ENCODE results near the gene SIK1.

SIK1 gene

GRCh38 chr21:43370091-43370658 lies 56.8 kb downstream of the SIK1 start:
- DNase-seq (ENCODE audit: insufficient read length, low spot score) (no peak), FAIRE-seq (no peak)
- no peak for TF ChIP-seq CTCF (IDR thresholded peaks at IDR 0.05; ENCODE audit: insufficient read depth, missing control alignments)

DNA sequence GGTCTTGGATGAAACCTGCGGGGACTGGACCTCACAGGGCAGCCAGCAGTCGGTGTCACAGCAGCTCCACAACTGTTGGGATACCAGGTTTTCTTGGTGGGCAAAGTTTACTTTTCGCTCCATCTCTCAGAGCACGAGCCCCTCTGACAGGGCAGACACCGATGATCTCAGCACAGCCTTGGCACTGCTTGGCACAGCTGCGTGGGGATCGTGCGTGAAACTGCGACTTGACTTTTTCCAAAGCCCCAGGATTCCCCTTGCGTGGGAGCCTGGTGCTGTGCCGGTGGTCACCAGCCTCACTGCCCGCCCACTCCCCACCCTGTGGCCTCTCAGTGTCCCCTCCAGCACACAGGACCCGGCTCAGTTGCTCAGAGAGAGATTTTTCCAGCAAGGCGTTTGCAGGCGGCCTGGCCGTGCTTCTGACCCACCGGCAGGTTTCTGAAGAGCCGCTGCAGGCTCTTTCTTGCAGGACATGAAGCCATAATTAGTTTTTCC lies 57.3 kb downstream of the SIK1 start:
- TF ChIP-seq CTCF (IDR thresholded peaks at IDR 0.05; ENCODE audit: insufficient read depth, missing control alignments), result no peak
- no peak for DNase-seq (ENCODE audit: insufficient read length, low spot score)
- no peak for FAIRE-seq

GRCh38 chr21:43369124-43369523 lies 57.8 kb downstream of the SIK1 start:
- no peak for DNase-seq (ENCODE audit: insufficient read length, low spot score)
- no peak for TF ChIP-seq CTCF (IDR thresholded peaks at IDR 0.05; ENCODE audit: insufficient read depth, missing control alignments)
- FAIRE-seq, result no peak

DNA sequence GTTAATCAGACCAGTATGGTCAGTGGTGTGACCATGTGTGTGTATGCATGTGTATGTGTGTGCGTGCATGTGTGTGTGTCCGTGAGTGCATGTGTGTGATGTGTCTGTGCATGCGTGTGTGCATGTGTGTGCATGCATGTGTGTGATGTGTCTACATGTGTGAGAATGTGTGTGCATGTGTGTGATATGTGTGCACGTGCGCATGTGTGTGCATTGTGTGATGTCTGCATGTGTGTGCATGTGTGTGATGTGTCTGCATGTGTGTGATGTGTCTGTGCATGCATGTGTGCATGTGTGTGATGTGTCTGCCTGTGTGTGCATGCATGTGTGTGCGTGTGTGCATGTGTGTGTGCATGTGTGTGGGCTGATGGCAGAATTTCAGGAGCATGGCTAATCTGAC lies 58.2 kb downstream of the SIK1 start:
- TF ChIP-seq CTCF (IDR thresholded peaks at IDR 0.05; ENCODE audit: insufficient read depth, missing control alignments), result no peak
- FAIRE-seq, result no peak
- no peak for DNase-seq (ENCODE audit: insufficient read length, low spot score)

- TF ChIP-seq CTCF (IDR thresholded peaks at IDR 0.05; ENCODE audit: insufficient read depth, missing control alignments), result no peak
- FAIRE-seq, result no peak
These were observed 59.1 kb downstream of the SIK1 start for GRCh38 chr21:43367859-43368258.

DNA sequence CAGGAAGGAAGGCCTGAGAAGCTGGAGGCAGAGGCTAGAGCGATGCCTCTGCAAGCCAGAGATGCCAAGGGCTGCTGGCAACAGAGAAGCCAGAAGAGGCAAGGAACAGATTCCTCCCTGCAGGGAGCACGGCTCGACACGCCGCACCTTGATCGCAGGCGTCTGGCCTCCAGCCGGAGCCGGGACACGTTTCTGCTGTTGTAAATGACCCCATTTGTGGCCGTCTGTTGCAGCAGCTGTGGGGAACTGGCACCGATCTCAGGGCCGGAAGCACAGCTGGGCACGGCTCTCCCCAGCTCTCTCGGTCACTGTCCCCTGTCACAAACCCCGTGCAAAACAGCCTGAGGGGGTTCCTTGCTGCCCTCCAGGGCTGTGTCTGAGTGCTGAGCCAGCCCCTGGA lies 59.6 kb downstream of the SIK1 start:
- no peak for DNase-seq (ENCODE audit: insufficient read length, low spot score)
- no peak for TF ChIP-seq CTCF (IDR thresholded peaks at IDR 0.05; ENCODE audit: insufficient read depth, missing control alignments)
- no peak for FAIRE-seq

More at GRCh38 chr21:43367859-43368258, 59.1 kb downstream of the SIK1 start:
- DNase-seq (ENCODE audit: insufficient read length, low spot score), result no peak

DNA sequence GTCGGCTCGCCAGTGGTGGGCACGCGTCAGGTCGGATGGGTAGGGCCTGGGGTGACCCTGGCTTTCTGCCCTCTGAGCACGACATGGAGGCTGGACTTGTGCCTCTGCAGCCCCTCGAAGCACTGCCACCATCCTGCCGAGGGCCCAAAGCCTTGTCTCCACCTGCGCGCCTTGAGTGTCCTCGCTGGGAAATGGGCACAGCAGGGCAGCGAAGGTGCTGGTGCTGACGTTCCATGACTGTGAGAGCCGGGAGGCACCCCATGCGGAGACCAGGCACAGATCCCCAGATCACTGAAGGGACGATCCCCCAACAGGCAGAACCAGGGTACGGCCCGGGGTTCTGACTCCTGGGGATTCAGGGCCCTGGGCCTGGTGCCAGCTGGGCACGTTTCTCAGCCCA lies 60.3 kb downstream of the SIK1 start:
- no peak for DNase-seq (ENCODE audit: insufficient read length, low spot score)
- no peak for FAIRE-seq
- TF ChIP-seq CTCF (IDR thresholded peaks at IDR 0.05; ENCODE audit: insufficient read depth, missing control alignments), result no peak

Measured in D721Med (cell line).